ENCODE results near the gene EPS8L1.
A peak's percentile ranks its signal among the peaks of the same experiment; 100 is the strongest.
"Not testable (repeated sequence)": the region's sequence is repeated elsewhere in the genome, so short reads cannot be mapped to it uniquely, and the experiment has no call there.

Gene EPS8L1

DNA sequence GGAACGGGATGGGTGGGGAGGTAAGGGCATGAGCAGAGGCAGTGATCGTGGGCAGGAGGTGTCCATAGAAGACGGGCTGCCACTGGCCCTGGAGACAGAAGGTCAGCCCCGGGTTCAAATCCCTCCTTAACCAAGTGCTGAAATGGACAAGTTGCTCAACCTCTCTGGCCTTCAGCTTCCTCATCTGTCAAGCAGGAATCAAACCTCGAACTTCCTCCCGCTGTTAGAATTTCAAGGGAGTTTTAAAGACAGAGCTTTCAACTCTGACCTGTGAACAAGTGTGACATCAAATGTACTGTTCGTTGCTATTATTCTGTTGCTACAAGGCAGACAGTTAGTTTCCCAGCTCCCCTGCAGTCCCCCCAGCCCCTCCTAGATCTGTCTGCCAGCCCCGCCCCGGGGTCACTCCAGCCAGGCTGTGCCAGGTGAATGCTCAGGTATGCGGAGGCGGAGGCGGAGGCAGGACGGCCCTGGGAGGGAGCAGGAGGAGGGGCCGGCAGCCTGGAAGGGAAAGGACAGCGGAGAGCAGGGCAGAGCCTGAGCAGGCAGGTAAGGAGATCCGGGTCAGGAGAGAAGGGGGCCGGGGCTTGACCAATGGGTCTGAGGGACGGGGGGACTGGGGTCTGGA is at the start of gene EPS8L1:
EPS8L1 (plus strand) TSS at position 499 of the 628 bp plus-strand sequence. CDS start 576 bp downstream, outside the sequence.
- peak; percentile 34 for DNase-seq (ENCODE audit: low spot score)

DNA sequence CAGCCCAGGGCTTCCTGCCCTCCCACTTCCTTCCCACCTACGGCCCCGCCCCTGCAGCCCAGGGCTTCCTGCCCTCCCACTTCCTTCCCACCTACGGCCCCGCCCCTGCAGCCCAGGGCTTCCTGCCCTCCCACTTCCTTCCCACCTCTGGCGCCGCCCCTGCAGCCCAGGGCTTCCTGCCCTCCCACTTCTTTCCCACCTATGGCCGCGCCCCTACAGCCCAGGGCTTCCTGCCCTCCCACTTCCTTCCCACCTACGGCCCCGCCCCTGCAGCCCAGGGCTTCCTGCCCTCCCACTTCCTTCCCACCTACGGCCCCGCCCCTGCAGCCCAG is 48.6 kb upstream of the EPS8L1 start:
- not testable (repeated sequence) for DNase-seq (ENCODE audit: low spot score)

GRCh38 chr19:55027472-55028337 is 48.0 kb upstream of the EPS8L1 start:
- DNase-seq (ENCODE audit: low spot score) = no peak

DNA sequence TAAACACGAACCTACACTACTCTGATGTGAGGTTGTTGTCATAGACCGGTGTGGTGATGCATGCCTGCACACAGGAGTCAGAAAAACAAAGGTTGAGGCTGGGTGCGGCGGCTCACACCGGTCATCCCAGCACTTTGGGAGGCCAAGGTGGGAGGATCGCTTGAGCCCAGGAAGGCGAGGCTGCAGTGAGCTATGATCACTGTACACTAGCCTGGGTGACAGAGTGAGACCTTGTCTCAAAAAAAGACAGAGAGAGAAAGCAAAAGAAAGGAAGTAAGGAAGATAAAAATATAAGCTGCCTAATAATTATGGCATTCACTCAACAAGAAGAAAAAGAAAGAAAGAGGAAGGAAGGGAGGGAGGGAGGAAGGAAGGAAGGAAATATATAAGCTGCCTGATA is 46.9 kb upstream of the EPS8L1 start:
- no peak for DNase-seq (ENCODE audit: low spot score)

DNA sequence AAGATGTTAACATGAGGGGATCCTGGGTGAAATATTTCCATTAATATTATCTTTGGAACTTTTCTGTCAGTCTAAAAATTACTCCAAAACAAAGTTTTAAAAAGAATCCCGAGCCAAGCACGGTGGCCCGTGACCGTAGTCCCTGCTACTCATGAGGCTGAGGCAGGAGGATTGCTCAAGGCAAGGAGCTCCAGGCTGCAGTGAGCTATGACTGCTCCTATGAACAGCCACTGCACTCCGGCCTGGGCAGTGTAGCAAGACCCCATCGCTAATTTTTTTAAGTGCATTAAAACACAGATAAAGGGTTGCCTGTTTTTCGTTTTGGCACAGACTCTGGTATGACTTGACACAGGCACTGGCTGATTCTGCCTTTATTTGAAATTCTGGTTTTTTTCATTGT is 44.5 kb upstream of the EPS8L1 start:
- no peak for DNase-seq (ENCODE audit: low spot score)

- peak; percentile 32 for DNase-seq (ENCODE audit: low spot score)
Measured at GRCh38 chr19:55032170-55032800, 43.4 kb upstream of the EPS8L1 start.

GRCh38 chr19:55032976-55033643 is 42.6 kb upstream of the EPS8L1 start:
- not testable (repeated sequence) for DNase-seq (ENCODE audit: low spot score)

DNA sequence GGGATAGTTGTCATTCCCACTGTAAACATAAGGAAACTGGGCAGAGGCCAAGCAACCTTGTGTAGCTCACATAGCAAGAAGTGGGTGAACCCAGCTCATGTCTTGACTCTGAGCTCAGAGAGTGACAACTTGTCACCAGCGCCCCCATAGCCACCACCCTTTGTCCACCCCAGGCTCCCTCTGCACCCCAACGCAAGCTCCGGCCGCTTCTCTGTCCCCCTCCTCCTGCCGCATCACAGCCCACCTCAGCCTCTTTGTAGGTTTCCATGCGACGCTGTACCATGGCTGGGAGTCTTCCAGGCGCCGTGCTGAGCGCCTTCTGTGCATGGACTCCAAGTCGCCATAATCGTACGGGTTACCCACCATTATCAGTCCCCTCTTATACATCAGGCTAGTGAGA is 40.9 kb upstream of the EPS8L1 start:
- no peak for DNase-seq (ENCODE audit: low spot score)

GRCh38 chr19:55036058-55036457 is 39.6 kb upstream of the EPS8L1 start:
- DNase-seq (ENCODE audit: low spot score) = no peak

GRCh38 chr19:55037603-55038002 is 38.1 kb upstream of the EPS8L1 start:
- not testable (repeated sequence) for DNase-seq (ENCODE audit: low spot score)

DNA sequence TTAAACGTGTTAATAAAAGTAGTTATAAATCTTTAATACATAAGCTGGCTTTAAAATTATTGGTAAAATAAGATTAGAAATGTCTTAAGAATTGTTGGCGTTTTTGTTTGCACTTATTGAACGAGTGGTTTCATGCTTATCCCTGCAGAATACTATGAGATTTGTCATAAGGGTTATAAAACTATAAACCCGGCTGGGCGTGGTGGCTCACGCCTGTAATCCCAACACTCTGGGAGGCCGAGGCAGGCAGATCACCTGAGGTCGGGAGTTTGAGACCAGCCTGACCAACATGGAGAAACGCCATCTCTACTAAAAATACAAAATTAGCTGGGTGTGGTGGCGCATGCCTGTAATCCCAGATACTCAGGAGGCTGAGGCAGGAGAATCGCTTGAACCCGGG is 35.0 kb upstream of the EPS8L1 start:
- DNase-seq (ENCODE audit: low spot score) = not testable (repeated sequence)

DNA sequence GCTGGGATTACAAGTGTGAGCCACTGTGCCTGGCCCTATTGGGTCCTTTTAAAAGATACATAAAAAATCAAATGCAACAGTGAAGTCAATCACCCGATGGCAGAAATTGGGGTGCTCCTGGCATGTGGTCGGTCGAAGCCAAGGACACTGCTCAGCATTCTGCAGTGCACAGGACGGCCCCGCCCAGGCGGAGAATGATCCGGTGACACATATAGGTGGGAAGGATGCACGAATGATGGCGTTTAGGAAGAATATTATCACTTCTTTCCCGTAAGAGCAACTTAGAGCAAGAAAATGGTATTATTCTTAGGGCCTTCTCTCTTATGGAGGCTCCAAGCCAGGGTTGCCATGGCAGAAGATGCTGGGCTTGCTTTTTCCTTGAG is 34.4 kb upstream of the EPS8L1 start:
- no peak for DNase-seq (ENCODE audit: low spot score)

DNA sequence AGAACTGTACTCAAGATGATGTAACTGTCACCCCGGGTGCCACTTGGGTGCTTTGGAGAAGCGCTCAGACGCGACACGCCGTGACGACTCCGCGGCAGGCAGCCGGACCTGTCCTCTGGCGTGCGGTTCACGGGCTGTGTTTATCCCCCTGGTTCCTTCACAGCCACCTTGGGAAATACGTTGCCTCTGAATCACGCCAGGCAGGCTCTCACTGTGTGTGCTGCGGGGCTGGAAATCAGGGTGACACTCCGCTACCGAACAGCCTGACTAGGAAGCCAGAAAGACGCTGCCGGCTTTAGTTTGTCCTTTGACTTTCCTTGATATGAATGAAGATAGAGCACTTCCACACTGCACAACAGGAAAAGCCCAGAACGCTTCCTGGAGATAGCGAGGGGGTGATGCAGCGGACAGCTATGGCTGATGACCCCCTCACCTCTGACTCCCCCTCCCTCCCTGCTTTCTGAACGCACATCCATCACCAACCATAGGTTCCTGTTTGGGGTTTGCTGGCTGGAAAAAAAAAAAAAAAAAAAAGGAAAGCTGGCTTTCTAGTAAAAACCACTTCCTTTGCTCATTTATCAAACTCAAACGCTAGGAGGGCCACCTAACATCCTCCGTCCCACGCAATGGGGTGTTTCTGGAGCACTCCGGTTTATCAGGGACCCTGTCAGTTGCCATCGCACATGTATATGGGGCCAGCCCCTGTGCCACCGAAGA is 33.9 kb upstream of the EPS8L1 start:
- DNase-seq (ENCODE audit: low spot score) = no peak

GRCh38 chr19:55042344-55042678 is 33.4 kb upstream of the EPS8L1 start:
- DNase-seq (ENCODE audit: low spot score) = no peak

DNA sequence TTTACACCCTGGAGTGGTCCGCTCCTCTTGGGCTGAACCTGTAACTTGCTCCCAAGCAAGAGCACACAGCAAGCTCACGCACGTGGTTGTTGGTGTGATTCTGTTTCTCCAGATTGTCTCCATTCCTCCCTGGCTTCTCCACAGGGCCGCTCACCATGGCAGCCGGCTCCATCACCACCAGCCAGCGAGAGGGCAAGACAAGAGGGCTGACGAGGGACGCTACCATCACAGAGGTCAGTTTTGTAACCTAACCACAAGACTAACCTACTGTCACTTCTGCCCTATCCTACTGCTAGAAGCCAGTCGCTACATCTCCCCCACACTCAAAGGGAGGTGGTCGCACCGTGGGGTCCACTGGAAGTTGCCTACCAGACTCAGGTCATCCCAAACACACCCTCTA is 33.0 kb upstream of the EPS8L1 start:
- no peak for DNase-seq (ENCODE audit: low spot score)

DNA sequence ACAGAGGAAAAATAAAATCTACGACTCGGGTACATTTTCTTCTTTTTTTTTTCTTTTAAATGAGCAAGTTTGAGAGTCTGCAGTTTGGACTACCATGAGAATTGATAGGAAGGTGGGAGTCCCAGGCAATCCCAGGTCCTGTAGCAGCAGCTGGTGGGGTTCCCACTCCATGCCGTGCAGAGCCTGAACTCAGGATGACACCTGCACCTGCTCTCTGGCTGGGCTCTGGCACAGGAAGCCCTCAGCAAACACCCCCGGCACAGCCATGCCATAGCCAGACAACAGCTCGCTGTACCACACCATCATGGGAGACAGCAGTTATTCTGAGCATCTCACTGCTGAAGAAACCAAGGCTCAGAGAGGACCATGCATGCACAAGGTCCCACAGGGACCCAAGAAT is 31.4 kb upstream of the EPS8L1 start:
- no peak for DNase-seq (ENCODE audit: low spot score)

DNA sequence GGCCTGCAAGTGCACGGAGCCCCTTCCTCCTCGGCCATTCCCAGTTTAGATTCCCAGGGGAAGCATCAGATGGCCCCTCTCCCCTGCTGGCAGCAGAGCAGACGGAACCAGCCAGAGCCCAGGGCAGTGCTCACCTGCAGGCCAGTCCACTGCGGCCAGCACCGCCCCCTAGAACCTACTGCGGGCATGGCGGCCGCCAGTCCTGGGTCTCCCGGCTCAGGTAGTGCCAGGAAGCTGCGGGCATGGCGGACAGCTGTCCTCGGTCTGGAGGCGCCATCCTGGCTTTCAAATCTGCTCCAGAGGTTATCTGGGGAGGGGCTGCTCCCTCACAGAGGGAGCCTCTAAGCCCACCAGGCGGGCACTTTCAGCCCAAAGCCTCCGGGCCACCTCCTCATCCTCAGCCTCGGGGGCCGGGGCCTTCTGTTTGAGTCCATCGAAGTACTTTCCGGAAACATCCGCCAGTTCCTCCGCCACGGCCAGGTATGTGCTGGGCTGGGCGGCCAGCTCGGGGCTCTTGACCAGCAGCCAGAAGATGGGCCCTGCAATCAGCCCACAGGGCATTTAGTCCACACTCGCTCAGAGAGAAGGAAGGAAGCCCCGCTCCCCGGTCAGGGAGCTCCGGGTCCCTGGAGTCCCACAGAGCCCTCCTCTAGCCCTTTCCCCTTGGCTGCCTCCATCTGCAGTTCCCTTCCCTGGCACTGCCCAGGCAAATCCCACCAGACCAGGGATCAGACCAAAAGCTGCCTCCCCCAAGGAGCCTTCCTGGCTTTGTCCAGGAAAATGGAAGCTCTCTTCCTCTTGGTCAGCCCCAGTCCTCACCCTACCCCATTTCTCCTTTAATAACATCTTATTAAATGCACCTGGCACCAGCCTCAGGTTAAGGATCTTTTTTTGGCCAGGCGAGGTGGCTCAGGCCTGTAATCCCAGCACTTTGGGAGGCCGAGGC is 30.6 kb upstream of the EPS8L1 start:
- no peak for DNase-seq (ENCODE audit: low spot score)

- DNase-seq (ENCODE audit: low spot score) = no peak
Measured at GRCh38 chr19:55046975-55047622, 28.6 kb upstream of the EPS8L1 start.

- no peak for DNase-seq (ENCODE audit: low spot score)
Measured at GRCh38 chr19:55047951-55048350, 27.7 kb upstream of the EPS8L1 start.

DNA sequence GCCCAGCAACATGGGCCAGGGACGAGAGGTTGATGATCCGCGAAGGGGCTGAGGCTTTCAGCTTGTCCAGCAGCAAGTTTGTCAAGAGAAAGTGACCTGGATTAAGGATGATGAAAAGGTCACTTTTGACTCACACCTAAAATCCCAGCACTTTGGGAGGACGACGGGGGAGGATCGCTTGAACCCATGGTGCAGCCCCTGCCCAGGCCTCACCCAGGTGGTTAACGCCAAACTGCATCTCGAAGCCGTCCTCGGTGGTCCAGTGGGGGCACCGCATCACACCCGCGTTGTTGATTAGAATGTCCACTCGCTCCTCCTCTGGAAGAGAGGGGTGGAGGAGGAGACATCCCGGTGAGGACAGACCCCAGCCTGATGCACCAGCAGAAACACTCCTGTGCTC is 27.2 kb upstream of the EPS8L1 start:
- DNase-seq (ENCODE audit: low spot score) = no peak

All from LoVo (cell line).